Keratinocyte (primary cell): ENCODE data around the gene APBB1IP. TPM values are rescaled to one million over a fixed set of nuclear protein-coding genes. Genes with fewer than 3 reads are reported as not detected.

Experiments used
- DNase-seq: peaks from one replicate; pipeline ENCODE4 v3.0.0-alpha.2; 2011; ENCODE audit warnings: low read depth, missing footprints, low spot score
- FAIRE-seq: peaks from 2 replicates; lab custom pipeline; 2011; peaks lifted over from hg19 to GRCh38; lab: Jason Lieb, UNC
- H2AFZ ChIP-seq: 2 replicates; pipeline ENCODE4 v1.6.0; 2012; ENCODE audit warnings: low read length, control low read depth, inconsistent platforms; ENCODE audit not compliant: control insufficient read depth
- H3K27ac ChIP-seq: 2 replicates; pipeline ENCODE4 v1.5.1; 2011; ENCODE audit warnings: low read length; ENCODE audit not compliant: control insufficient read depth, insufficient read depth
- H3K27me3 ChIP-seq: 3 replicates; pipeline ENCODE4 v1.6.0; 2011; ENCODE audit warnings: low read length; ENCODE audit not compliant: control insufficient read depth, insufficient read depth; ENCODE audit errors: extremely low read depth
- H3K36me3 ChIP-seq, 2 experiments: 2 replicates in 1 of 2; 3 replicates in 1 of 2; pipeline ENCODE4 v1.5.1; 2011; ENCODE audit warnings: low read length in 2 of 2, mild to moderate bottlenecking in 1 of 2; ENCODE audit not compliant: control insufficient read depth in 2 of 2, insufficient read depth in 2 of 2; ENCODE audit errors: extremely low read depth in 1 of 2
- H3K4me1 ChIP-seq: 3 replicates; pipeline ENCODE4 v1.5.1; 2011; ENCODE audit warnings: low read length; ENCODE audit not compliant: control insufficient read depth, insufficient read depth; ENCODE audit errors: extremely low read depth
- H3K4me2 ChIP-seq: 3 replicates; pipeline ENCODE4 v1.6.0; 2011; ENCODE audit warnings: low read depth, low read length; ENCODE audit not compliant: control insufficient read depth, insufficient read depth; ENCODE audit errors: extremely low read depth
- H3K4me3 ChIP-seq, 3 experiments: fragments of 200-600 bp in 1 of 3; sonication (generic) in 1 of 3; 2 replicates in 2 of 3; 3 replicates in 1 of 3; pipeline ENCODE4 v1.5.1; 2011 to 2016; ENCODE audit warnings: low read length in 3 of 3, mild to moderate bottlenecking in 3 of 3, control low read depth in 2 of 3, inconsistent platforms in 1 of 3, low read depth in 1 of 3, mixed read lengths in 1 of 3, mixed run types in 1 of 3, moderate library complexity in 1 of 3; ENCODE audit not compliant: control insufficient read depth in 2 of 3, insufficient read depth in 2 of 3; ENCODE audit errors: extremely low read depth in 1 of 3
- H3K79me2 ChIP-seq: 2 replicates; pipeline ENCODE4 v1.6.0; 2012; ENCODE audit warnings: low read length; ENCODE audit not compliant: control insufficient read depth, insufficient read depth
- H3K9ac ChIP-seq: 3 replicates; pipeline ENCODE4 v1.6.0; 2011; ENCODE audit warnings: low read length; ENCODE audit not compliant: control insufficient read depth, insufficient read depth; ENCODE audit errors: extremely low read depth
- H3K9me1 ChIP-seq: 3 replicates; pipeline ENCODE4 v1.6.0; 2011; ENCODE audit warnings: low read length; ENCODE audit not compliant: control insufficient read depth, insufficient read depth; ENCODE audit errors: extremely low read depth
- H3K9me3 ChIP-seq: 2 replicates; pipeline ENCODE4 v1.5.1; 2012; ENCODE audit warnings: low read depth, low read length; ENCODE audit not compliant: control insufficient read depth
- H4K20me1 ChIP-seq: 3 replicates; pipeline ENCODE4 v1.6.0; 2011; ENCODE audit warnings: low read length; ENCODE audit not compliant: control insufficient read depth, insufficient read depth; ENCODE audit errors: extremely low read depth
- EZH2 ChIP-seq: IDR thresholded peaks from one replicate; pipeline ENCODE4 v1.6.1; 2012; ENCODE audit warnings: inconsistent platforms, mild to moderate bottlenecking, low read length, moderate library complexity
- dilution Hi-C: fragments of 300-500 bp; cut with MboI; formaldehyde crosslinking; loops from one replicate; pipeline ENCODE4 v1.7.0; 2020; ENCODE audit warnings: low sequenced_read_pairs; ENCODE audit not compliant: extremely low pct_ligation_motif_present
- polyA plus RNA-seq, 5 experiments: library from polyadenylated mRNA; depleted of rRNA in 3 of 5; stranded (reverse) in 3 of 5; stranded (forward) in 1 of 5; unstranded in 1 of 5; fragments of >200 nt; gene quantifications; 1 replicate in 1 of 5; 2 replicates in 3 of 5; 3 replicates in 1 of 5; pipeline versions ENCODE4 v1.2.1 to v1.2.3, GENCODE V29; 2011 to 2012; ENCODE audit warnings: missing spikeins in 2 of 5, low read depth in 1 of 5, low replicate concordance in 1 of 5
- TF ChIP-seq, protein P1 (sequence below), 3 experiments: IDR thresholded peaks in 1 of 3; conservative IDR thresholded peaks in 1 of 3; optimal IDR thresholded peaks in 1 of 3; 2 replicates in 2 of 3; 3 replicates in 1 of 3; pipeline versions ENCODE3 to v1.5.1; 2011; ENCODE audit warnings: low read length in 3 of 3, mild to moderate bottlenecking in 3 of 3, moderate library complexity in 2 of 3, control low read depth in 1 of 3, inconsistent platforms in 1 of 3; ENCODE audit not compliant: insufficient read depth in 2 of 3; ENCODE audit errors: extremely low read depth in 1 of 3

APBB1IP gene
- polyA plus RNA-seq, 1 donor (not counting 4 experiments of a cell fraction or from before 2014, with no cell fraction given), result not detected

- no peak for TF ChIP-seq EZH2
- TF ChIP-seq, protein P1, sequence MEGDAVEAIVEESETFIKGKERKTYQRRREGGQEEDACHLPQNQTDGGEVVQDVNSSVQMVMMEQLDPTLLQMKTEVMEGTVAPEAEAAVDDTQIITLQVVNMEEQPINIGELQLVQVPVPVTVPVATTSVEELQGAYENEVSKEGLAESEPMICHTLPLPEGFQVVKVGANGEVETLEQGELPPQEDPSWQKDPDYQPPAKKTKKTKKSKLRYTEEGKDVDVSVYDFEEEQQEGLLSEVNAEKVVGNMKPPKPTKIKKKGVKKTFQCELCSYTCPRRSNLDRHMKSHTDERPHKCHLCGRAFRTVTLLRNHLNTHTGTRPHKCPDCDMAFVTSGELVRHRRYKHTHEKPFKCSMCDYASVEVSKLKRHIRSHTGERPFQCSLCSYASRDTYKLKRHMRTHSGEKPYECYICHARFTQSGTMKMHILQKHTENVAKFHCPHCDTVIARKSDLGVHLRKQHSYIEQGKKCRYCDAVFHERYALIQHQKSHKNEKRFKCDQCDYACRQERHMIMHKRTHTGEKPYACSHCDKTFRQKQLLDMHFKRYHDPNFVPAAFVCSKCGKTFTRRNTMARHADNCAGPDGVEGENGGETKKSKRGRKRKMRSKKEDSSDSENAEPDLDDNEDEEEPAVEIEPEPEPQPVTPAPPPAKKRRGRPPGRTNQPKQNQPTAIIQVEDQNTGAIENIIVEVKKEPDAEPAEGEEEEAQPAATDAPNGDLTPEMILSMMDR (optimal IDR thresholded peaks at IDR 0.05 in 1 of 3, IDR thresholded peaks at IDR 0.05 in 1 of 3, conservative IDR thresholded peaks at IDR 0.05 in 1 of 3; ENCODE audit: extremely low read depth in 1 of 3, insufficient read depth in 2 of 3, low read length in 3 of 3), result no peak
- Histone ChIP-seq H3K4me2 (no peak overlapping the region), H3K9ac (no peak overlapping the region), H3K79me2 (no peaks in the 10 kb centered on the region), H3K4me1 (no peaks in the 10 kb centered on the region), H3K9me3 (peaks cover 2% of the 10 kb centered on the region), H2AFZ (no peak overlapping the region), H3K4me3 (no peak overlapping the region), H3K27ac (no peak overlapping the region), H3K36me3 (no peaks in the 10 kb centered on the region), H3K27me3 (no peaks in the 10 kb centered on the region), H4K20me1 (no peaks in the 10 kb centered on the region), H3K9me1 (no peaks in the 10 kb centered on the region)
- FAIRE-seq, result no peak
- no peak for DNase-seq
- dilution Hi-C loops, result no loop called here
Observed at GRCh38 chr10:26508016-26508415, 69.9 kb downstream of the APBB1IP start.

GRCh38 chr10:26509307-26509706 lies 71.2 kb downstream of the APBB1IP start:
- TF ChIP-seq EZH2, result no peak
- TF ChIP-seq, protein P1 (optimal IDR thresholded peaks at IDR 0.05 in 1 of 3, IDR thresholded peaks at IDR 0.05 in 1 of 3, conservative IDR thresholded peaks at IDR 0.05 in 1 of 3; ENCODE audit: extremely low read depth in 1 of 3, insufficient read depth in 2 of 3, low read length in 3 of 3), result no peak
- dilution Hi-C loops, result no loop called here
- Histone ChIP-seq H3K9me3 (peaks cover 3% of the 10 kb centered on the region), H3K27me3 (no peaks in the 10 kb centered on the region), H3K27ac (no peak overlapping the region), H3K79me2 (no peaks in the 10 kb centered on the region), H3K9ac (no peak overlapping the region), H3K4me1 (no peaks in the 10 kb centered on the region), H3K4me3 (no peak overlapping the region), H3K9me1 (no peaks in the 10 kb centered on the region), H3K36me3 (no peaks in the 10 kb centered on the region), H4K20me1 (no peaks in the 10 kb centered on the region), H2AFZ (no peak overlapping the region), H3K4me2 (no peak overlapping the region)
- no peak for DNase-seq
- no peak for FAIRE-seq
